HG02623 (cell line): ENCODE measurements around the gene CABS1.

Source experiments
- ATAC-seq: cut with Tn5 transposase; IDR thresholded peaks from one replicate; pipeline ENCODE4 v1.9.1; 2021; ENCODE audit warnings: moderate library complexity; ENCODE audit not compliant: unreplicated experiment

Gene CABS1

GRCh38 chr4:70334681-70335080 is at the start of gene CABS1:
Gene CABS1, plus strand, starts transcription at chr4:70334981. Its CDS starts 59 bp downstream, at chr4:70335040.
- no peak for ATAC-seq

GRCh38 chr4:70288651-70289050 is 46.1 kb upstream of the CABS1 start:
- ATAC-seq: no peak

GRCh38 chr4:70291341-70291740 is 43.4 kb upstream of the CABS1 start:
- ATAC-seq: no peak

GRCh38 chr4:70297576-70297975 is 37.2 kb upstream of the CABS1 start:
- no peak for ATAC-seq

GRCh38 chr4:70298051-70298450 is 36.7 kb upstream of the CABS1 start:
- ATAC-seq: no peak

- no peak for ATAC-seq
These were observed 35.1 kb upstream of the CABS1 start for GRCh38 chr4:70299643-70300042.

- ATAC-seq: no peak
These were observed 34.6 kb upstream of the CABS1 start for GRCh38 chr4:70300215-70300614.

- no peak for ATAC-seq
These were observed 31.7 kb upstream of the CABS1 start for GRCh38 chr4:70303090-70303489.

GRCh38 chr4:70305601-70306000 is 29.2 kb upstream of the CABS1 start:
- no peak for ATAC-seq

- no peak for ATAC-seq
These were observed 28.7 kb upstream of the CABS1 start for GRCh38 chr4:70306076-70306475.

- ATAC-seq: no peak
These were observed 21.0 kb upstream of the CABS1 start for GRCh38 chr4:70313736-70314135.

- ATAC-seq: peak; percentile 54
These were observed 18.9 kb upstream of the CABS1 start for GRCh38 chr4:70315928-70316327.

- no peak for ATAC-seq
These were observed 8.7 kb upstream of the CABS1 start for GRCh38 chr4:70326052-70326451.

GRCh38 chr4:70336043-70336442 is 1.3 kb downstream of the CABS1 start:
- ATAC-seq: no peak

- ATAC-seq: no peak
These were observed 3.2 kb downstream of the CABS1 start for GRCh38 chr4:70337886-70338420.

GRCh38 chr4:70356185-70356584 is 21.4 kb downstream of the CABS1 start:
- no peak for ATAC-seq

GRCh38 chr4:70359115-70359661 is 24.4 kb downstream of the CABS1 start:
- ATAC-seq: no peak

GRCh38 chr4:70360460-70360859 is 25.7 kb downstream of the CABS1 start, which contains the start of gene SMR3A:
Gene SMR3A, plus strand, starts transcription at chr4:70360760. Its CDS starts 1,356 bp downstream, at chr4:70362116.
- no peak for ATAC-seq

- ATAC-seq: no peak
These were observed 29.2 kb downstream of the CABS1 start for GRCh38 chr4:70364002-70364401.

- no peak for ATAC-seq
These were observed 30.7 kb downstream of the CABS1 start for GRCh38 chr4:70365479-70365878.

- ATAC-seq: no peak
These were observed 33.0 kb downstream of the CABS1 start for GRCh38 chr4:70367813-70368212.

GRCh38 chr4:70371987-70372386 is 37.2 kb downstream of the CABS1 start:
- ATAC-seq: no peak

GRCh38 chr4:70372760-70373159 is 38.0 kb downstream of the CABS1 start:
- ATAC-seq: no peak
